SK-N-SH (cell line): ENCODE results near the gene SLC35F1.

Experiments
- CHD2 ChIP-seq: fragments of 150-350 bp; IDR thresholded peaks from 2 replicates; pipeline ENCODE4 v1.6.1; 2018; ENCODE audit warnings: low read length; ENCODE audit not compliant: partially characterized antibody
- CTCF ChIP-seq: fragments of 200-600 bp; sonication (generic); IDR thresholded peaks from 2 replicates; pipeline ENCODE4 v1.6.1; 2017; ENCODE audit warnings: antibody characterized with exemption, mild to moderate bottlenecking, moderate library complexity
- FOXJ3 ChIP-seq: sonication (generic); formaldehyde crosslinking; IDR thresholded peaks from 2 replicates; pipeline ENCODE4 v1.5.1; 2020; ENCODE audit warnings: mild to moderate bottlenecking, missing genetic modification reagents
- FOXM1 ChIP-seq: IDR thresholded peaks from 2 replicates; pipeline ENCODE4 v1.4.0; 2012; ENCODE audit warnings: low read depth, mild to moderate bottlenecking
- IRF3 ChIP-seq: fragments of 150-350 bp; IDR thresholded peaks from 2 replicates; pipeline ENCODE4 v1.6.1; 2016; ENCODE audit warnings: mild to moderate bottlenecking, low read depth, low read length
- MXI1 ChIP-seq: IDR thresholded peaks from 2 replicates; pipeline ENCODE4 v1.6.1; 2012; ENCODE audit warnings: mild to moderate bottlenecking, low read depth, low read length, improper control_type of control experiment
- POLR2AphosphoS5 ChIP-seq: IDR thresholded peaks from 2 replicates; pipeline ENCODE4 v1.6.1; 2012; ENCODE audit warnings: low read depth, low read length
- RAD21 ChIP-seq: IDR thresholded peaks from 2 replicates; pipeline ENCODE4 v1.6.1; 2012; ENCODE audit warnings: mild to moderate bottlenecking, low read length
- SMC3 ChIP-seq: IDR thresholded peaks from 2 replicates; pipeline ENCODE4 v1.6.1; 2012; ENCODE audit warnings: low read depth, low read length, improper control_type of control experiment
- TAF1 ChIP-seq: IDR thresholded peaks from 2 replicates; pipeline ENCODE4 v1.6.1; 2012; ENCODE audit warnings: low read depth, mild to moderate bottlenecking, low read length, moderate library complexity, borderline replicate concordance
- TEAD4 ChIP-seq: IDR thresholded peaks from 2 replicates; pipeline ENCODE4 v1.4.0; 2012; ENCODE audit warnings: mild to moderate bottlenecking, borderline replicate concordance; ENCODE audit not compliant: insufficient read depth
- YY1 ChIP-seq: IDR thresholded peaks from 2 replicates; pipeline ENCODE4 v1.4.0; 2012; ENCODE audit warnings: low read depth, mild to moderate bottlenecking
- TF ChIP-seq, protein P1 (sequence below): IDR thresholded peaks from 2 replicates; pipeline ENCODE4 v1.6.1; 2012; ENCODE audit warnings: mild to moderate bottlenecking, low read depth, low read length, moderate library complexity
- TF ChIP-seq, protein P2 (sequence below): IDR thresholded peaks from 2 replicates; pipeline ENCODE4 v1.4.0; 2012; ENCODE audit warnings: low read depth

- TF ChIP-seq POLR2AphosphoS5, result no peak
- peak; percentile 64 for TF ChIP-seq SMC3
- peak; percentile 60 for TF ChIP-seq CTCF
- TF ChIP-seq, protein P1, sequence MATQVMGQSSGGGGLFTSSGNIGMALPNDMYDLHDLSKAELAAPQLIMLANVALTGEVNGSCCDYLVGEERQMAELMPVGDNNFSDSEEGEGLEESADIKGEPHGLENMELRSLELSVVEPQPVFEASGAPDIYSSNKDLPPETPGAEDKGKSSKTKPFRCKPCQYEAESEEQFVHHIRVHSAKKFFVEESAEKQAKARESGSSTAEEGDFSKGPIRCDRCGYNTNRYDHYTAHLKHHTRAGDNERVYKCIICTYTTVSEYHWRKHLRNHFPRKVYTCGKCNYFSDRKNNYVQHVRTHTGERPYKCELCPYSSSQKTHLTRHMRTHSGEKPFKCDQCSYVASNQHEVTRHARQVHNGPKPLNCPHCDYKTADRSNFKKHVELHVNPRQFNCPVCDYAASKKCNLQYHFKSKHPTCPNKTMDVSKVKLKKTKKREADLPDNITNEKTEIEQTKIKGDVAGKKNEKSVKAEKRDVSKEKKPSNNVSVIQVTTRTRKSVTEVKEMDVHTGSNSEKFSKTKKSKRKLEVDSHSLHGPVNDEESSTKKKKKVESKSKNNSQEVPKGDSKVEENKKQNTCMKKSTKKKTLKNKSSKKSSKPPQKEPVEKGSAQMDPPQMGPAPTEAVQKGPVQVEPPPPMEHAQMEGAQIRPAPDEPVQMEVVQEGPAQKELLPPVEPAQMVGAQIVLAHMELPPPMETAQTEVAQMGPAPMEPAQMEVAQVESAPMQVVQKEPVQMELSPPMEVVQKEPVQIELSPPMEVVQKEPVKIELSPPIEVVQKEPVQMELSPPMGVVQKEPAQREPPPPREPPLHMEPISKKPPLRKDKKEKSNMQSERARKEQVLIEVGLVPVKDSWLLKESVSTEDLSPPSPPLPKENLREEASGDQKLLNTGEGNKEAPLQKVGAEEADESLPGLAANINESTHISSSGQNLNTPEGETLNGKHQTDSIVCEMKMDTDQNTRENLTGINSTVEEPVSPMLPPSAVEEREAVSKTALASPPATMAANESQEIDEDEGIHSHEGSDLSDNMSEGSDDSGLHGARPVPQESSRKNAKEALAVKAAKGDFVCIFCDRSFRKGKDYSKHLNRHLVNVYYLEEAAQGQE, result no peak
- no peak for TF ChIP-seq TEAD4
- TF ChIP-seq CHD2, result no peak
- peak; percentile 68 for TF ChIP-seq RAD21
- no peak for TF ChIP-seq FOXJ3 (CRISPR knock-in tag)
- TF ChIP-seq YY1, result no peak
- no peak for TF ChIP-seq IRF3
- no peak for TF ChIP-seq FOXM1
- no peak for TF ChIP-seq TAF1
- TF ChIP-seq MXI1, result no peak
- TF ChIP-seq, protein P2, sequence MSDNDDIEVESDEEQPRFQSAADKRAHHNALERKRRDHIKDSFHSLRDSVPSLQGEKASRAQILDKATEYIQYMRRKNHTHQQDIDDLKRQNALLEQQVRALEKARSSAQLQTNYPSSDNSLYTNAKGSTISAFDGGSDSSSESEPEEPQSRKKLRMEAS, result no peak
Measured at GRCh38 chr6:118284736-118285360, 377.8 kb downstream of the SLC35F1 start.
